ENCODE results near the gene PRAC1. TPM values are rescaled to one million over a fixed set of nuclear protein-coding genes. Genes with fewer than 3 reads are reported as not detected.

The PRAC1 gene
- polyA plus RNA-seq (ENCODE audit: insufficient read length) = not detected

GRCh38 chr17:48722201-48722907, at the start of gene PRAC1:
TSS of gene PRAC1 (minus strand) at chr17:48722518. CDS start at chr17:48722392, 126 bp downstream.
- DNase-seq = no peak

DNA sequence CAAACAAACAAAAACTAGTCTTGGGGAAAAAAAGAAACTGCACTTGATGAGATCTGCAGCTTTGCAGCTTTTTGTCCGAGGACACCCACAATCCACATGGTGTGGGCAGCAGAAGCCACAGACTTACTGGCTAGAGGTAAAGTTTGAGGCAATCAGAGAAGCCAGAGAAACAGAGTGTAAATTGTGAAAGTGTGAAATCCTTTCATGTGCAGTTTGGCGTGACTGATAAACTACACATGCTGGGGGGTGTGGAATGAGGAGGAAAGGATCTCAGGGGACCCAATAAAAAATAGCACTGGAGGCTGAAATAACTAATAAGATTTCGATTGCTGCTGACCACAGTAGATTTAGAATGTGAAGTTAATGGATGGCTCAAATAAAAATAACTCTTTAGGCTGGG, 48.6 kb upstream of the PRAC1 start:
- DNase-seq = no peak

DNA sequence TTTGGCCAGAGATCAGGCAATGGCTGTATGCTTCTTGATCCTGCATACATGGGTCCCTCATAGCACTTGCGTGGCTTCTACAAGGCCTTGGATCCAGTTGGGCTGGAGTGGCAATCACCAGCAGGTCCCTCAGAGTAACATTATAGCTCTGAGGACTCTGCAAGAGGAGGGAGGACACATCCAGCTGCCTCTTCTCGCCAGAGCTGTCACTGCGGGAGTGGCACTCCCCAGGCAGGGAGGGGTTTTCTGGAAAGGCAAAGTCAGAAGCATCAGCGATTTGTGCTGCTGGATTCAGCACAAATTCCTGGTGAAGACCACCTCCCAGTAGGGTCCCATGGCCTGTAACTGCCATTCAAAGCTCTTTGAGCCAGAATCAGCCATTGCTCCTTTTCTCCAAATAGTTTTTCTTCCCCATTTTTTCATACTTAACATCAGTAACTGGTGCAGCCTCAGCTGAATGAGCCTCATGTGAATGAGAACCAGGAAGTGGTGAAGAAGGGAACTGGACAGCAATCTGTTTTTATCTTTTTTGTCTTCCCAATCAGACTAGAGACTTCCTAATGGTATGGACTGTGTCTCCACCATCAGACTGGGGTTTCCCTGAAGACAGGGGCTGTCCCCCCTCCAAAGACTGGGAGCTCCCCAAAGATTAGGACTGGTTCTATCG, 46.8 kb upstream of the PRAC1 start:
- no peak for DNase-seq

DNA sequence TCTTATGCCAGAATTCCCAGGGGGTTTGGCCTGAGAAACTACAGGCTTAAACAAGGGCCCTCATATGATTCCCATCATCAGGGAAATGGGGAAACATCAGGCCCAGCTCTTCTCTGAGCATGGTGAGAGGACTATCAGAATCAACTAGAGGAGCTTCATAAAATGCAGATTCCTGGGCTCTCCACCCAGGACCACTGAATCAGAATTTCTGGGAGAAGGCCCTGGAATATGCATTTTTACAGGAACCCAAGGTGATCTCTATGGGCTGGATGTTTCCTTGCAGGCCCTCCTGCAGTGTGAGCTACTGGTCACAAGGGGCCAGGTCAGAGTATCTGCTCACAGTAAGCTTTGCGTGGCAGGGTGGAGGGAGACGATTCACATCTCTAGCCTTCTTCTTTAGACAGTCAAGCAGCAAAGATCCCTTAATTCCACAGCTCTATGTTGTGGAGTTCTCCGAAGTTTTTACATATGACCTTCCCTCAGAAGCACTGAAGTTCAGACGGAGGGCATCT, 45.0 kb upstream of the PRAC1 start:
- no peak for DNase-seq

- DNase-seq = no peak
Observed at GRCh38 chr17:48761114-48761513, 38.8 kb upstream of the PRAC1 start.

DNA sequence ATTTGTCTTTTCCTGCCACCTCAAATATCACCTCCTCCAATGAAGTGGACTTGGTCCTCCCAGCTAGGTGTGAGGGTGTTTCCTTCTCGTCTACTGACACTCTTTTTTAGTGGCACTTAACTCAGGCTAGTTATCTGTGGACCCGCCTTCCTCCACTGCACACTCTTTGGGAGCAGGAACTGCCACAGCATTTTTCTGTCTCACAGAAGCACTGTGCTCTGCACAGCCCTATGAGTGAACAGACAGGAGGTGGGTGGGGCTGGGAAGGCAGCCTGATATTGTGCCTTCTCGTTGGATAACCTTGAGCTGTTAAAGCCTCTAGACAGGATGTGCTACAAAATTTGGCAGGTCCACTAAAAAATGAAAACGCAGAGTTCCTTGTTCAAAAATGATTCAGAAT, 38.1 kb upstream of the PRAC1 start:
- no peak for DNase-seq

DNA sequence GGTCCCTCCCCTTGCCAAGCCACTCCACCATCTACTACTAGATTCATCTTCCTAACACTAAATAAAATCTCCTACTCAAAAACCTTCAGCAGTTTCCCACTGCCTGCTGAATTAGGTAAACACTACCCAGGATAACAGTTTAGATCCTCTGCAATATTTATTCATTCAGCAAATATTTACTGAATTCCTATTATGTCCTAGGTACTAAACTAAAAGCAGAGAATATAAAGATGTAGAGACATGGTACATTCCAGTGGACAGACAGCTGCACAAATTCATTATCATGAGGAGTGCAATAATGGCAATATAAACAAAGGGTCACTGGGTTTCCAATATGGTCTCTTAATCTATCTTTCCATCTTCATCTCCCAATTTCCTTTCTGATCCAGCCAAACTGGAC, 37.0 kb upstream of the PRAC1 start:
- no peak for DNase-seq

GRCh38 chr17:48757524-48757961, 35.2 kb upstream of the PRAC1 start:
- no peak for DNase-seq

- DNase-seq = no peak
Observed at GRCh38 chr17:48756830-48757251, 34.5 kb upstream of the PRAC1 start.

GRCh38 chr17:48755356-48755755, 33.0 kb upstream of the PRAC1 start:
- DNase-seq = no peak

DNA sequence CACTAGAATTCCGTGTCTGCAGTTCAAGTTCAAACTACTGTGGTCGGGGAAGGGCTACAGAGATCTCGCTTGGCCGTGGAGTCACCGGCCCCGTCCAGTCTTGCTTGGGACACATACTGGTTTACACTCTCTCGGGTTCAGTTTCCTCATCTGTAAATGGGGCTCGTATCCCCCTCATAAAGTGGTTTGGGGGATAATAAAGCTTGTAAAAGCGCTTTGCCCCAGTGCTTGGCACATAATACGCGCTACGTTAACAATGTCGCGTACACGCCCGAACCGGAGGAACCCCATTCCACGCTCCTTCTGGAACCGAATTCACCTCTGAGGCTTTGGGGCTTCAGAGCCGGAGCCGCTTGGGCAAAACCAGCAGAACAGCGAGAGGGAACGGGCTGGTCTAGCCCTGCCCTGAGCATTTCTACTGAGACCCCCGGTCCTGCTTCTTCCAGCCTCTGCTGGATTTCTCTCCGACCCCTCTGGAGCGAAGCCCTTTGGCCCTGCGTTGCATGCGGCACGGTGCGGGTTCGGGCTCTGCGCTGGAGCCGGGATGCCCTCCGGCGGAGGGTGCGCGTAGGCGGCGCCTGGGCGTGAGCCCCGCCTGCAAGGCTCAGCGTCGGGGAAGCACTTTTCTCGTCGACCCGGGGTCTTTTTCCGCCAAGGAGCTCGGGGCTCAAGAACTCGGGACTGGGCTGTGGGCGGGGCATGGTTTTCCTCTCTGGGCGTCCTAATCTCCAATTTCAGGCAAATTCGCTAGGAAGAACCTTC, 32.4 kb upstream of the PRAC1 start:
- no peak for DNase-seq

DNA sequence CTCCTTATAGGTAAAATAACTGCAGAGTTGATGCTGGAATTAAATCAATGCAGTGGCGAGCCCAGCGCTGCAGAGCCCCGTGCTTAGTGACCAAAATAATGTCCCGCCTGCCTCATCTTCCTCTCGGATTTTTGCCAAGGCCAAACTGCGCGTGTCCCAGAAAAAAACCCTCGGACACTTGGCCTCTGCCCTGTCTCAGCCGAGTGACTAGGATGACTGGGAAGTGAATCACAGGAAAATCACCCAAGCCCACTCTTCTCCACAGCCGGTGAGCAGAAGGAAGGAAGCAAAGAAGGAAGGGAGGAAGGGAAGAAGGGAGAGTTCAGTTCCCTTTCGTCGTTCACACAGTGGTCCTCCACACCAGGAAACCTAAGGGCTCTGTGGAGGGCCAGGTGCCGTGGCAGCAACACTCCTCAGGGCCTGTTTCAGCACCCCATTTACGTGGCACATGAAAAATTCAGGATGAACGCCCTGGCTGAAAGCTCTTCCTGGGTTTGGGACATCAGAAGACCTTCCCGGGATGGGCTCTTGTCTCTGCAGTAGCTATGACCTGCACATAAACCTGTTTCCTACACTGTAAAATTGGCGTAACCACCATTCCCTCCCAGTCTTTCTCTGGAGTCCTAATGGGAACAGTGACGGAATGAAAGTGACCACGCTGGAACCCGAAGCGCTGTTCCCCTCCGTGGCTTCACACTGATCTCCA, 31.6 kb upstream of the PRAC1 start:
- DNase-seq = no peak

DNA sequence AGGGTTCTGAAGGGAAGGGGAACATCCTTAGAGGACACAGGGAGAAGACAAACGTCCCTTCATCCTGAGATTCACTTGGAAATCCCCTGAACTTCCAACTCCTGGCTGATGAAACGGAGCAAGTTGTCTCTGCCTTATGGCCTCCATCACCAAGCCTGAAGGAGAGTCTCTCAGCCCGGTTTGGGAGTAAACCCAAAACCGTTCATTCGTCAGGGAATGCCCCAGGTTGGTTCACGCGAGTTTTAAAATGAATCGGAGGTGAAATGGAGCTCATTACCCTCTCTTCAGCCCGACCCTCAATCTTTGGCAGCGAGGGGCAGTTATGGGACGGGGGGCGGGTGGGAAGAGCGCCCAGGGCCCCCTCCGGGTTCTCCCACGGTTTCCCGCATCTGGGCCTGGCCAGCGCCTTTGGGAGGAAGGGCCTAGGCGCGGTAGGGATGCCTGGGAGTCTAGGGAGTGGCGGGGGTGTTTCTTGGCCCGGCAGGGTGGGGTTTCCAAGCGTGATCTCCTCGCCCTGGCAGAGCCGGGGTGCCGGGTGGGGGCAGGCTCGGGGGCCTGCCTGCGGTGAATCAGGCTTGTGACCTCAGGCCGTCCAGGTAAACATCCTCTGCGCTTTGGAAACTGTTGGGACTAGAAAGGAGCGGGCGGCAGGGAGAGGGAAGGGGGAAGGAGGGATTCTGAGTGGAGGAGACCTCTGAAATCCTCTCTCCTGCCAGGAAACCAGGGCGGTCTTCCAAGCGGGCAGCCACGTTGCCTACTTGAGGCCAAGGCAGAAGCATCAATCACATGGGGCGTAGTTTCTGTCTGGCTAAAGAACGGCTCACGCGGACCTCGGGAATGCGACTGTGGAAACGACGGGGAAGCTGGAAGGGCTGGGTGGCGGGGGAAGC, 30.3 kb upstream of the PRAC1 start:
- DNase-seq = no peak

- no peak for DNase-seq
Observed at GRCh38 chr17:48751733-48752398, 29.5 kb upstream of the PRAC1 start.

- no peak for DNase-seq
Observed at GRCh38 chr17:48751172-48751571, 28.9 kb upstream of the PRAC1 start.

- DNase-seq = no peak
Observed at GRCh38 chr17:48749621-48750553, 27.6 kb upstream of the PRAC1 start.

GRCh38 chr17:48748718-48749566, 26.6 kb upstream of the PRAC1 start:
- DNase-seq = no peak

DNA sequence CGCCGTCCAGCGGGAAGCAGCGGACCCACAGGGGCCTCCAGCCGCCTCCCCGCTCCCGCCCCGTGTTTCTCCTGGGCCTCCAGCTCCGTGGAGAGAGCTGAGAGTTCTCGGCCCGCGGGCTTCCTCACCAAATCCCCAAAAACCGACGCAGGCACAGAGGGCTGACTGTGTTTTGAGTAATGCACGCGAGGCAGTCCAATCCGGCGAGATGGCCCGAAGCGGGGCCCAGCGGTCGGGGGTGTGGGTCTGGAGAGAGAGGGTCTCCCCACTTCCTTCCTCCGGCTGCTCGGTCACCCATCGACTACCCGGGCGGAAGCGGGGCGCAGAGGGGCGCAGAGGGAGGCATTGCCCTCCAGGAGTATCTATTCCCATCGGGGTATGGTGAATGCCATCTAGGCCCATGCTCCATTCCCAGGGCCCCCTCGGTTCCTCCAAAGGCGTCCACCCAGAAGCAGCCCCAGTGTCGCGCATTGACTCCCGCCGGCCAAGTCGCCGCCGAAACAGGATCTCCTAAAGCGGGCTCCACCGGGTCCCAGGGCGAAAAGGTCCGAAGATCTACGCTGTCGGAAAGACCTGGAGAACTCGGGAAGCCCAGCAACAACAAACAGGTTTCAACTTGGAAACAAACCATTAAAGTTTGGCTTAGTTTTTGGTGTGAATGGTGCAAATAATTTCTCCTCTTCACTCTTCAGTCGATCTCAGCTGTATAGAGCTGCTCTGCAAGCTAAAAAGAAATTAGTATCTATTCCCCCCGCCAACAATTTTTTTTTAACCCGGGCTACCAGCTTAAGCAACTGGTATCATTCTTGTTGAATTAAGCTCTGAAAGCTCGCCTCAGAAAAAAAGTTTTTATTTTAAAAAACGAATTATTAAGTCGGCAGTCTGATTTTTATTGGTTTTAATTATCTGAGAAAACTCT, 25.4 kb upstream of the PRAC1 start:
- DNase-seq = no peak
